ENCODE results near the gene RETREG2. TPM values are rescaled to one million over a fixed set of nuclear protein-coding genes. Genes with fewer than 3 reads are reported as not detected.
A peak's percentile ranks its signal among the peaks of the same experiment; 100 is the strongest.

Gene RETREG2
- polyA plus RNA-seq, 2 of the 4 experiments (the other 2 are of a cell fraction) = 52.8 to 67.5 TPM

- TF ChIP-seq CHD4 (IDR thresholded peaks at IDR 0.05; ENCODE audit: borderline replicate concordance) (no peak), TP53 (CRISPR knock-in tag; IDR thresholded peaks at IDR 0.05) (no peak), ZFP36 (IDR thresholded peaks at IDR 0.05; ENCODE audit: borderline replicate concordance, partially characterized antibody) (no peak), RAD21 (conservative IDR thresholded peaks at IDR 0.05 in 1 of 2, IDR thresholded peaks at IDR 0.05 in 1 of 2) (no peak), GATA3 (IDR thresholded peaks at IDR 0.05; ENCODE audit: borderline replicate concordance) (no peak), USF2 (IDR thresholded peaks at IDR 0.05) (no peak)
- TF ChIP-seq, protein P1, sequence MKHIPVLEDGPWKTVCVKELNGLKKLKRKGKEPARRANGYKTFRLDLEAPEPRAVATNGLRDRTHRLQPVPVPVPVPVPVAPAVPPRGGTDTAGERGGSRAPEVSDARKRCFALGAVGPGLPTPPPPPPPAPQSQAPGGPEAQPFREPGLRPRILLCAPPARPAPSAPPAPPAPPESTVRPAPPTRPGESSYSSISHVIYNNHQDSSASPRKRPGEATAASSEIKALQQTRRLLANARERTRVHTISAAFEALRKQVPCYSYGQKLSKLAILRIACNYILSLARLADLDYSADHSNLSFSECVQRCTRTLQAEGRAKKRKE (CRISPR knock-in tag; IDR thresholded peaks at IDR 0.05; ENCODE audit: low read depth) = no peak
Observed at GRCh38 chr2:219169930-219170654, 8.0 kb upstream of the RETREG2 start, which contains the start of gene SLC23A3 (continued).

DNA sequence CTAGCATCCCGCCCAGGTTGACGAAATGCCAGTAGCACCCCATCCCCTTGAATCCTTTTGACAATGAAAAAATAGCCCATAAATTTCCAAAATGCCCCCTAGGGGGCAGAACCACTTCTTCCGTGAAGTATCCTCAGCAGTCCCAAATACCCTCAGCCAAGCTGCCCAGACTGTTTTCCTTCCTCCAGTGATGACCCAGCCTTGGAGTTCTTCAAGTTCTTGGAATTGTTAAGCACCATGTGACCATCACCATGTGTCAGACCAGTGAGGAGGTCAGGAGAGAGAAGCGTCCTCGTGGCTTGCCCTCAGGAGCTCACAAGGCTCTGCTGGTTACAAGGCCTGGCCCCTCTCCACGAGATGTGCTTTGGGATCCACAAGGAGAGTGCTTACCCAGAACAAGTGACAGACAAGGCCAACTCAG is 6.8 kb upstream of the RETREG2 start:
- Histone ChIP-seq H3K4me1 (0 out of 3 replicates have a peak, but pooled peaks cover 6% of the 10 kb centered on the region), H3K9me3 (no peaks in the 10 kb centered on the region), H3K4me3 (no peak overlapping the region), H3K4me2 (no peak overlapping the region), H3K27ac (0 out of 6 replicates have a peak overlapping the region, but pooled peaks of 1 of the 2 experiments have one; percentile 31)
- ChIA-PET POLR2A (interaction anchor here (0.6 to 1.6 kb wide), 2 partner anchors 40 to 78 kb away, joined by 4 to 5 read pairs; no protein-coding TSS in a partner anchor), CTCF (interaction anchor here (0.6 to 10.6 kb wide), 34 partner anchors 7 to 231 kb away, joined by 3 to 177 read pairs (median 4); partner anchors contain the start of genes DNAJB2, GLB1L, NHEJ1 and STK16)
- FAIRE-seq (no peak), DNase-seq (ENCODE audit: low read depth in 1 of 2, low spot score in 1 of 2) (peak; percentile 58 to 61), ATAC-seq (peak; percentile 51 to 78; a peak in 5 of 6 replicates)
- WGBS (ENCODE audit: missing lambda C conversion rate) = 53% methylated on average over 6 of the region's 6 CpGs
- TF ChIP-seq BCL3 (IDR thresholded peaks at IDR 0.05) (no peak), POLR2A (IDR thresholded peaks at IDR 0.05; ENCODE audit: low read length) (no peak), EHF (CRISPR knock-in tag; IDR thresholded peaks at IDR 0.05) (no peak), TP53 (CRISPR knock-in tag; IDR thresholded peaks at IDR 0.05) (no peak), HDAC2 (IDR thresholded peaks at IDR 0.05) (no peak), NFE2L2 (conservative IDR thresholded peaks at IDR 0.05; ENCODE audit: low read length) (no peak), HEYL (CRISPR knock-in tag; IDR thresholded peaks at IDR 0.05) (no peak), RNF2 (IDR thresholded peaks at IDR 0.05; ENCODE audit: borderline replicate concordance, low read depth) (no peak), ESRRA (IDR thresholded peaks at IDR 0.05; ENCODE audit: borderline replicate concordance, low read length) (no peak), ZFP36 (IDR thresholded peaks at IDR 0.05; ENCODE audit: borderline replicate concordance, partially characterized antibody) (no peak), NPAS2 (CRISPR knock-in tag; IDR thresholded peaks at IDR 0.05; ENCODE audit: borderline replicate concordance) (no peak), ZC3H11A (IDR thresholded peaks at IDR 0.05) (no peak), ZSCAN20 (CRISPR knock-in tag; IDR thresholded peaks at IDR 0.05) (no peak), SMC3 (IDR thresholded peaks at IDR 0.05) (peak; percentile 56), NR3C1 (IDR thresholded peaks at IDR 0.05) (no peak), FOSL2 (IDR thresholded peaks at IDR 0.05) (no peak), FOSL2 (CRISPR knock-in tag; IDR thresholded peaks at IDR 0.05) (no peak), PBX3 (IDR thresholded peaks at IDR 0.05) (no peak), EHMT2 (IDR thresholded peaks at IDR 0.05; ENCODE audit: low read depth) (no peak), CBX2 (IDR thresholded peaks at IDR 0.05; ENCODE audit: borderline replicate concordance, low read depth) (no peak), USF2 (IDR thresholded peaks at IDR 0.05) (peak; percentile 51; the same call in 1 of the 2 replicates), RAD21 (conservative IDR thresholded peaks at IDR 0.05 in 1 of 2, IDR thresholded peaks at IDR 0.05 in 1 of 2) (peak; percentile 58 to 65), SREBF2 (IDR thresholded peaks at IDR 0.05) (no peak)
- TF ChIP-seq, protein P2, sequence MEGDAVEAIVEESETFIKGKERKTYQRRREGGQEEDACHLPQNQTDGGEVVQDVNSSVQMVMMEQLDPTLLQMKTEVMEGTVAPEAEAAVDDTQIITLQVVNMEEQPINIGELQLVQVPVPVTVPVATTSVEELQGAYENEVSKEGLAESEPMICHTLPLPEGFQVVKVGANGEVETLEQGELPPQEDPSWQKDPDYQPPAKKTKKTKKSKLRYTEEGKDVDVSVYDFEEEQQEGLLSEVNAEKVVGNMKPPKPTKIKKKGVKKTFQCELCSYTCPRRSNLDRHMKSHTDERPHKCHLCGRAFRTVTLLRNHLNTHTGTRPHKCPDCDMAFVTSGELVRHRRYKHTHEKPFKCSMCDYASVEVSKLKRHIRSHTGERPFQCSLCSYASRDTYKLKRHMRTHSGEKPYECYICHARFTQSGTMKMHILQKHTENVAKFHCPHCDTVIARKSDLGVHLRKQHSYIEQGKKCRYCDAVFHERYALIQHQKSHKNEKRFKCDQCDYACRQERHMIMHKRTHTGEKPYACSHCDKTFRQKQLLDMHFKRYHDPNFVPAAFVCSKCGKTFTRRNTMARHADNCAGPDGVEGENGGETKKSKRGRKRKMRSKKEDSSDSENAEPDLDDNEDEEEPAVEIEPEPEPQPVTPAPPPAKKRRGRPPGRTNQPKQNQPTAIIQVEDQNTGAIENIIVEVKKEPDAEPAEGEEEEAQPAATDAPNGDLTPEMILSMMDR (IDR thresholded peaks at IDR 0.05) = peak; percentile 84
- TF ChIP-seq, protein P3, sequence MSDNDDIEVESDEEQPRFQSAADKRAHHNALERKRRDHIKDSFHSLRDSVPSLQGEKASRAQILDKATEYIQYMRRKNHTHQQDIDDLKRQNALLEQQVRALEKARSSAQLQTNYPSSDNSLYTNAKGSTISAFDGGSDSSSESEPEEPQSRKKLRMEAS (IDR thresholded peaks at IDR 0.05) = no peak
- TF ChIP-seq, protein P4, sequence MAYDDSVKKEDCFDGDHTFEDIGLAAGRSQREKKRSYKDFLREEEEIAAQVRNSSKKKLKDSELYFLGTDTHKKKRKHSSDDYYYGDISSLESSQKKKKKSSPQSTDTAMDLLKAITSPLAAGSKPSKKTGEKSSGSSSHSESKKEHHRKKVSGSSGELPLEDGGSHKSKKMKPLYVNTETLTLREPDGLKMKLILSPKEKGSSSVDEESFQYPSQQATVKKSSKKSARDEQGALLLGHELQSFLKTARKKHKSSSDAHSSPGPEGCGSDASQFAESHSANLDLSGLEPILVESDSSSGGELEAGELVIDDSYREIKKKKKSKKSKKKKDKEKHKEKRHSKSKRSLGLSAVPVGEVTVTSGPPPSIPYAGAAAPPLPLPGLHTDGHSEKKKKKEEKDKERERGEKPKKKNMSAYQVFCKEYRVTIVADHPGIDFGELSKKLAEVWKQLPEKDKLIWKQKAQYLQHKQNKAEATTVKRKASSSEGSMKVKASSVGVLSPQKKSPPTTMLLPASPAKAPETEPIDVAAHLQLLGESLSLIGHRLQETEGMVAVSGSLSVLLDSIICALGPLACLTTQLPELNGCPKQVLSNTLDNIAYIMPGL (CRISPR knock-in tag; IDR thresholded peaks at IDR 0.05; ENCODE audit: borderline replicate concordance) = no peak

All from A549 (cell line).